Stimulated activated CD4-positive, alpha-beta T cell treated with anti-CD3 and anti-CD28 coated beads, Interleukin-1b, Interleukin-23, amount 100 ng/mL, for 4 hours (primary cell): ENCODE results near the gene PIAS4.
"Not testable (repeated sequence)": the region's sequence is repeated elsewhere in the genome, so short reads cannot be mapped to it uniquely, and the experiment has no call there.

Source experiments
- DNase-seq, 2 donors: peaks; one replicate each; pipeline ENCODE4 v3.0.0-alpha.2; 2020; ENCODE audit warnings: low read depth in 2 of 2

Gene PIAS4, protein sequence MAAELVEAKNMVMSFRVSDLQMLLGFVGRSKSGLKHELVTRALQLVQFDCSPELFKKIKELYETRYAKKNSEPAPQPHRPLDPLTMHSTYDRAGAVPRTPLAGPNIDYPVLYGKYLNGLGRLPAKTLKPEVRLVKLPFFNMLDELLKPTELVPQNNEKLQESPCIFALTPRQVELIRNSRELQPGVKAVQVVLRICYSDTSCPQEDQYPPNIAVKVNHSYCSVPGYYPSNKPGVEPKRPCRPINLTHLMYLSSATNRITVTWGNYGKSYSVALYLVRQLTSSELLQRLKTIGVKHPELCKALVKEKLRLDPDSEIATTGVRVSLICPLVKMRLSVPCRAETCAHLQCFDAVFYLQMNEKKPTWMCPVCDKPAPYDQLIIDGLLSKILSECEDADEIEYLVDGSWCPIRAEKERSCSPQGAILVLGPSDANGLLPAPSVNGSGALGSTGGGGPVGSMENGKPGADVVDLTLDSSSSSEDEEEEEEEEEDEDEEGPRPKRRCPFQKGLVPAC

DNA sequence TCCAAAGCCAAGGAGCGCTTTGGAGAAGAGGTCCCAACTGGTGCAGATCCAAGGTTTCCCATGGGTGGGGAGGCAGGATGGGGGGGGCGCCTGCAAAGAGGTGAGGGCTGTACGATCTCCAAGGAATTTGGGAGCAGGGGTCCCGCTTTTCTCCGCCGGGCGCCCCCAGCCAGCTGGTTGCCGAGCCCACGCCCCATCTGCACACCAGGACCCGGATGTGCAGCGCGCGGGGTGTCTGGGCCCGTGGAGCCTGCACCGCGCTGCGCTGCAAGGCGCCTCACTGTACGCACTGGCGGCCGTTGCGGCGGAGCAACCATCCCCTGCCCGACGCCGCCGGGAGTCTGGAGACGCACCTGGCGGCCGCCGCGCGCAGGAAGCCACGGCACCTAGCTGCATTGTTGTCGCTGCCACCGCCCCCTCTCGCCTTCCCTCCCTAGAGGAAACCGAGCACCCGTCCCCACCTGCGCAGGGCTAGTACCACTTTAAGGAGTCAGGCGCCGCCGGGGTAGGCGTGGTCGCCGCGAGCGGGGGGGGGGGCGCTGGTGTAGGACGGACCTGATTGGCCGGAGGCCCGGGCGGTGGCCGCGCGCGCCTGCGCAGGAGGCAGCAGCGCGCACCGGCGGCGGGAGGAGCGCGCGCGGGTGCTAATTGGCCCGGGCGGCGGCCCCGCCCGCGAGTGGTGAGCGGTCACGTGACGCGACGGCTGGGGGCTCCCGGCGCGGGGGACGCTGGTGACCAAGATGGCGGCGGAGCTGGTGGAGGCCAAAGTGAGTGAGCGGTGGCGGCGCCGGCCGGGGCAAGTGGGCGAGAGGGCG lies at the start of gene PIAS4:
Gene PIAS4, plus strand, starts transcription at position 716 of the 815 bp plus-strand sequence. Its CDS starts 25 bp downstream, at position 741.
- peak; percentile 92 to 96 for DNase-seq

DNA sequence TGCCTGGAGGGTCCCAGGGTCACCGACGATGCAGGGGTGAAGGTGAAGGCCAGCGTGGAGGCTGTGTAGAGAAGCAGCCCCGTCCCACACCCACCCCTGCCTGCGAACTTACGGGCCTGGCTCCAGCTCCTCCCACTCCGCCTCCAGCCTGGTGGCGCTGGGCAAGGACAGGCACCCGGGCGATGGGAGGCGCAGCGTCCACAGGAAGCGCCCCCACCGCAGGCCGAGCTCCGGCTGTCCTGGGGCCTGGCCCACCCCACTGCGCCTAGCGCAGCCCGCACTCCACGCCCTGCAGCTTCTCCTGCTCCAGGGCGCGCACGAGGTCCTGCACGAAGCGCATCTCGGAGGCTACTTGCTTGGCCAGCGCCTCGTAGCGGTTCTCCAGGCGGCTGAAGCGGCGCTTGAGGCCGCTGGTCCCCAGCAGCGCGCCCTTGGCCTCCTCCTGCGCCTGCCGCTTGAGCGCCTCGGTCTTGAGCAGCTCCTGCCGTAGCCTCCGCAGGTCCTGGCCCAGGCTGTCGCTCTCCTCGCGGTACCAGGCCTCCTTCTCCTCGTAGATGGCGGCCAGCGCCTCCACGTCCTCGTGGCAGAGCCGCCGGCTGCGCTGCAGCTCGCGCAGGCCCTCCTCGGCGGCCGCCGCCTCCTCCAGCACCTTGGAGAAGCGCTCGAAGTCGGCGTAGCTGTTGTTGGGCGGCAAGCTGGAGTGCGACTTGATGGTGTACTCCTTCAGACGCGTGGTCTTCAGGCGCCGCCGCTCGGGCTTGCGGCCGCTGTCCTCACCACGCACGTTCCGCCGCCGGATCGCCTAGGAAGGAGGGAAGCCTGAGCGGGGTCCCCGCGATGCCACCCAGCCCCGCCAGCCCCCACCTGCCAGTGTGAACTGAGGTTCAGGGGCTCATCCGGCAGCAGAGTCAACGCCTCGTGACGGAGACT lies 48.4 kb upstream of the PIAS4 start:
- DNase-seq, result no peak

DNA sequence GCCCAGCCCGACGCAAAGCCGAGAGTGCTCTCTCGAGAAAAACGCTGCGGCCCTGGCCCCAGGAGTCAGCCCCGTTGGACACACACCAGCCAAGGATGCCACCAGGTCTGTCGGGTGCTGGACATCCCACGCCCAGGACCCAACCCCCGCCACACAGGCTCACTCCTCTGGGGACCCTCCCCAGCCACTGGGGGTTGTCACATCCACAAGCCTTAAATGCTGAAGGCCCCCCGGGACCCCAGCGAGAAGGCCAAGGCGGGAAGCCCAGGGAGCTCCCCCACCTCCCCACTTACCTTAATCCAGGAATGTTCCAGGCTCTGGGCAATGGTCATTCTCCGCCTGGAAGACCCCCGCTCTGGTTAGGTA lies 47.8 kb upstream of the PIAS4 start:
- no peak for DNase-seq

DNA sequence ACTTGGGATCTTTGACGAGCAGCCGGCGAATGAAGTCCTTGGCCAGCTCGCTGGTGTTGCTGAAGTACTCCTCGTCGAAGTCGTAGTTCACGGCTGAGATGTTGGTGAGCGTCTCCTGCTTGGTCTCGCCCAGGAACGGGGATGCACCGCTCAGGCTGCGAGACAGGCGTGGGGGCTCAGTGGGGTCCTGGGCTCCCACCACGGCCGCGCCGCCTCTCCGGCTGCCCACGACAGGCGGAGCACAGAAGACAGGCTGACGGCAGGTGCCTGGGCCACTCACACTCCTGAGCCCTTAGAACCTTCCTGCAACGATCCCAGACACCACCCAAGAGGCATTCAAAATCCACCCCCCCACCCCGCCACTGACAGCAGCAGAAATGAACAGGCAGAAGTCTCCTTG lies 46.5 kb upstream of the PIAS4 start:
- DNase-seq, result no peak

DNA sequence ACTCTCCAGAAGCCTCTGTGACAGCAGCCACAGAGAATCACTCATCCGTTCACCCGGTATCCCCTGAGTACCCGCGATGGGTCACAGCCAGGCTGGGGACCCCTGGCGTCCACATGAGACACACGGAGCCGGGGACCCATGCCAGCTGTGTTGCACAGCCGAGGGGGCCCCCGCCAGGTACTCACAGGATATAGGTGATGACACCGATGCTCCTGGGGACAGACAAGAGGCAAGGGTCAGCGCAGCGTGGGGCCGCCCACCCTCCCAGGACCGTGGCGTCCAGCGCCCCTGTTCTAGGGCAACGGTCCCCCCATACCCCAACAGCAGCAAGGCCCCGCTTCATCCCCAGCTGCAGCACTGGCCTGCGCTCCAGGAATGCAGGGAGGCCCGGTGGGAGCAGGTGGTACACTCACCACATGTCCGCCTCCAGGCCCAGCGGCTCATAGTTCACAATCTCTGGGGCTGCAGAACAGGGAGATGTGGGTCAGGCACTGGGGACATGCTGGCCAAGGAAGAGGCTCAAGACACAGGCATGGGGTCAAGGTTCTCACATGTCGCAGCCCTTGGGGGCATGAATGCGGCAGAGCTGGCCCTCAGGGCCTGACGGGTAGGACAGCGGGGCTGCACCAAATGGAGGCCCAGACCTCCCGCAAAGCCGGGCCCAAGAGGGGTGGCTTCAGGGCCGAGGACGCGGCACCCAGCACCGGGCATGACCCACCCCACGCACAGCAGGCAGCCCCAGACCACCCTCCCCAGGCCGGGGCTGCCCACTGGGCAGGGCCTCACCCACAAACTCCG lies 43.9 kb upstream of the PIAS4 start:
- no peak for DNase-seq

DNA sequence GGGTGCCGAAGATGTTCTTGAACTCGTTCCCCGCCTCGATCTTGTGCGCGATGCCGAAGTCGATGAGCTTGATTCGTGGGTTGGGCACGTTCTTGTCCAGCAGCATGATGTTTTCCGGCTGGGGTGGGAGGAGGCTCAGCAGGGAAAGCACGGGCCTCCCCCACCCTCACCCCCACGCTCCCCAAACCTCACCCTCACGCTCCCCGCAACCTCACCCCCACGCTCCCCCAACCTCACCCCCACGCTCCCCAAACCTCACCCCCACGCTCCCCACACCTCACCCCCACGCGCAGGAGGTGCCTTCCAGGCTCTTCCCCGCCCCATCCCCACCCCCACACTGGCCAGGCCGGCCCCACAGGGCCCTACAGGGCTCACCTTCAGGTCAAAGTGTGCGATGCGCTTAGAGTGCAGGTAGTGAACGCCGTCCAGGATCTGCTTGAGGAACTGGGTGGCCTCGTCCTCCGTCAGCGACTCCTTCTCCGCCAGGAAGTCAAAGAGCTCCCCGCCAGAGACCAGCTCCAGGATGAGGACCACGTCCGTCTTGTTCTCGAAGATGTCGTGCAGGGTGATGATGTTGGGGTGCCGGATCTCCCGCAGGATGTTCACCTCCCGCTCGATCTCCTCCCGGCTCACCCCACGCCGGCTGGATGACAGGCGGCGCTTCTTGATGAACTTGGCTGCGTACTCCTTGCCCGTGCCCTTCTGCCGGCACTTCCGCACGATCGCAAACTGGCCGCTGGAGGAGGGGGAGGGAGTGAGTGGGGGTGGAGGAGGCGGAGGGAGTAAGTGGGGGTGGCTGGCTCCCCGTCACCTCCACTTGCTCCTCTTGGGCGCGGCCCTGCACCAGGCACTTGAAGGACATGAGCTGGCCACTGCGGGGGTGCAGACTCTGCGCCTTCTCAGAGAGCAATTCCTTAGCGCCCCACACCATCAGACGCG lies 43.0 kb upstream of the PIAS4 start:
- no peak for DNase-seq

DNA sequence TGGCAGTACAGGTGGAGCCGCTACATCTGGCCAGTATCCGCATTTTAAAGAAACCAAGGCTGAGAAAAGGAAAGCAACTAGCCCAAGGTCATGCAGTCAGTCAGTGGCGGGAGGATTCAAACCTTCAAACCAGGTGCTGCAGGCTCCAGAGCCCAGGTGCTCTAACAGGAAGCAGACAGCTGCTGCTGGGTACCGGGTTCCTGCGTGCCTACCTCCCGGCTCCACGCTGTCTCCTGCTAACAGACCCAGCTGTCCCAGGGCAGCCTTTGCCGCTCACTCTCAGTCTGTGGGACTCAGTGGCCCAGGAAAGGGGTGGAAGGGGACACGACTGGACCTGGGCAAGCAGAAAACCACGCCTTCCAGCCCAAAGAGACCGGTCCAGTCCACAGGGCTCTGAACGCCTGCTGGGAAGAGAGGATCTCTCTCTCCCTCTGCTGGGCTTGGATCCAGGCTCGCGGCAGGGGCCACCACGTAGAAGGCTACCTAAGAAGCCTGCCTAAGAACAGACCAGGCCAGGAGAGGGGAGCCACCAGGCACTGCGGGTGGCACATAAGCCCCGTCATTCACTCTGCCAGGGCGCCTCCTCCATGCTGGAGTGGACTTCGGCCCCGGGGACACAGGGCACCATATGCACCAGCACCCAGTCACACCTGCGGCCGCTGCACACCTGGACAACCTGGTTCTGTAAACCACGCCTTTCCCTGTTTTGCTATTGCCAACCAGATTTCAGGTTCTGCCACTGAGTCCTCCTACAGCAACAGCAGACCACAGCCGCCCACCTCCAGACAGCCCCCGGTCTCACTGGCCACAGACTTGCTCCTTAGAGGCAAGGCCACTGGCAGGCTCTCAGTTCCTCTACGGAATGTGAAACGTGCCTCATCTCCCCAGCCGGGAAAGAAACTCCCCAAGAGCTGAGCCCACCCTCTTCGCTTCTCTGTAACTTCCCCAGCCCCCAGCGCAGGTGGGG lies 41.2 kb upstream of the PIAS4 start:
- no peak for DNase-seq

DNA sequence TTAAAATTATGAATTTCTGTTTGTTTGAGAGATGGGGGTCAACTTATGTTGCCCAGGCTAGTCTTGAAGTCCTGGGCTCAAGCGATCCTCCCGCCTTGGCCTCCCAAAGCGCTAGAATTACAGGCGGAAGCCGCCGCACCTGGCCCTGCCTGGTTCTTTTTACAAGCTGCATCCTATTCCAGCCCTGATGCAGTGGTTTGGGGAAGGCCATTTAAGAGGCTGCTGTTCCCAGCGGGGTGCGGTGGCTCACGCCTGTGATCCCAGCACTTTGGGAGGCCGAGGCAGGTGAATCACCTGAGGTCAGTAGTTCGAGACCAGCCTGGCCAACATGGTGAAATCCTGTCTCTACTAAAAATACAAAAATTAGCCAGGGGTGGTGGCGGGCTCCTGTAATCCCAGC lies 39.6 kb upstream of the PIAS4 start:
- DNase-seq, result not testable (repeated sequence)

DNA sequence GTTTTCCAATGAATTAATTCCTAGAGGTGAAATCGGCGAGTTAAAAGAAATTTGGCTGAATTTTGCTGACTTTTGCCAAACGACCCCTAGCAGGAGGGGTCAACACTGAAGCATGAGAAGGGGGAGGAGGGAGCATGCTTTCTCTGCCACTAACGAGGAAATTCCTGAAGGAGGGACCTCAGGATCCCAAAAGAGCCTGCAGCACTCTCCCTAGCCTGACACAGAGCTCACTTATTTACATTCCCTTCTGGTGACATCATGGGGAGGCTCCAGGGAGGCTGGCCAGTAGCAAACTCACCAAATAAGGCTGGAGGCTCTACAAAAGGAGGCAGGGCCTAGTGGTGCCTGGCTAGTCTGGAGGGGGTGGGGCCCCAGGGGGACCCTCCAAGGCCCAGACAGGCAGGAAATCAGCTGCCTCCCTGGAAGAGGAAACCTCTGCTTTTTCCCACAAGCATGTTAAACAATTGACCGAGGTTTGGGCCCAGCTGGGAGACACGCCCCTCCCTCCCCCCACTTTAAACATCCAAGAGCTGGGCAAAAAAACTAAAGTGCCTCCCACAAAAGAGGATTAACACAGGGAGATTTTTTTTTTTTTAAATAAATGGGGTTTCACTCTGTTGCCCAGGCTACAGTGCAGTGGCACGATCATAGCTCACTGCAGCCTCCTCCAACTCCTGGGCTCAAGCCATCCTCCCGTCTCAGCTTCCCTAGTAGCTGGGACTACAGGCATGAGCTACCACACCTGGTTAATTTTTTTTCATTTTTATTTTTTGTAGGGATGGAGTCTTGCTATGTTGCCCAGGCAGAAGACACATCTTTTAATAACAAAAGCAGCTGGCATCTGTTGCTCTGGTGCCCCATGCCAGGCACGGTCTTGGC lies 38.7 kb upstream of the PIAS4 start:
- no peak for DNase-seq

DNA sequence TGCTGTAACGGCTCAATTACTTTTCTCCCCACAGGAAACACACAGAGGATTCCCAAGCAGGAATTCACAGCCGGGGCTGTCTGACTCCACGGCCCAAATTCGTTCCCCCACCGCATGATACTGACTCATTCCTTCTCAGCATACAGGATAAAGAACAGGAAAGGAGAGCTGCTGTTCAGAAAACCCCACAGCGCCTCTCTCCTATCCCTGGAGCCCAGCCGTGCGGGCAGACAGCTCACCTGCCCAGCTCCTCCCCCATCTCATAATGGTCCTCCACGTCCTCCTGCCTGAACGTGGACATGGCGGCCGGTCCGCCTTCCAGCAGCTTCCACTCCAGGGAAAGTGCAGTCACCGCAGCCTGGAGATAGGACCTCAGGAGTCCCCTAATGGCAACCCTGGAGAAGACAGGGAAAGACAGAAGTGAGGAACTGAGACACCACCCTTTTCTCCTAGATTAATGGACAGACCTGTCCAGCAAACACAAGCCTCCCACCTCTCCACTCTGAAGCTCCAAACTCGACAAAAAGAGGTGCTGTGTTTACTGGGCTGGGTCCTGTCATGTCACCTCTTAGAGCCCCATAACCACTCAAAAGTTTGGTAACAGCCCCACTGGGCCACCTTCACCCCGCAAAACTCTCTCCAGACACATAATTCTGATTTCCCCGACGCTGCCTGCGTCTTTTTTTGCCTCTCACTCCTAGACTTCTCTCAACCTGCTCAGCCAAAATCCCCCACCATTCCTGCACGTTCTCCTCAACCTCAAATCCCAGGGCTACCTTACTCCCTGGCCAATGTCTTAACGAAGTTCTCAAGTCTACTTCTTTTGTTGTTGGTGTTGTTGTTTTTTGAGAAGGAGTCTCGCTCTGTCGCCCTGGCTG lies 37.9 kb upstream of the PIAS4 start:
- no peak for DNase-seq

DNA sequence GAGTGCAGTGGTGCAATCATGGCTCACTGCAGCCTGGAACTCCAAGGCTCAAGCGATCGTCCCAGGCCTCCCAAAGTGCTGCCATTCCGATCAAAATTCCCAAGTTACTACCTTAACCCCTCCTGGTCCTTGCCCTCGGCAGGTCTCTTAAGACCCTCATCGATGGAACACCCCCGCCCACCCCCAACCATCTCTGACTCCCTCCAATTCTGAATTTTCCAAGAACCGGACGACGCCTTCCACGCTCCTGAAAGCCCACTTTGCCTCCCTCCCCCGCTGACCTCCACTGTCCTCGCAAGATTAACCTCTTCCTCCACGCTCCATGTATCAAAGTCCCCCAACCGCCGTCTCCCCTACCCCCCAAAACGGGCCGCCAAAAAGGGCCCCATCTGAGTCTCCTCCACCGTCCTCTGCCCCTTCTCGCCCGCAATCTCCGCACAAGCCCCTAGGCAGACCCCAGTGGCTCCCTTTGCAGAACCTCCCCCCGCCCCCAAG lies 37.2 kb upstream of the PIAS4 start:
- DNase-seq, result no peak

DNA sequence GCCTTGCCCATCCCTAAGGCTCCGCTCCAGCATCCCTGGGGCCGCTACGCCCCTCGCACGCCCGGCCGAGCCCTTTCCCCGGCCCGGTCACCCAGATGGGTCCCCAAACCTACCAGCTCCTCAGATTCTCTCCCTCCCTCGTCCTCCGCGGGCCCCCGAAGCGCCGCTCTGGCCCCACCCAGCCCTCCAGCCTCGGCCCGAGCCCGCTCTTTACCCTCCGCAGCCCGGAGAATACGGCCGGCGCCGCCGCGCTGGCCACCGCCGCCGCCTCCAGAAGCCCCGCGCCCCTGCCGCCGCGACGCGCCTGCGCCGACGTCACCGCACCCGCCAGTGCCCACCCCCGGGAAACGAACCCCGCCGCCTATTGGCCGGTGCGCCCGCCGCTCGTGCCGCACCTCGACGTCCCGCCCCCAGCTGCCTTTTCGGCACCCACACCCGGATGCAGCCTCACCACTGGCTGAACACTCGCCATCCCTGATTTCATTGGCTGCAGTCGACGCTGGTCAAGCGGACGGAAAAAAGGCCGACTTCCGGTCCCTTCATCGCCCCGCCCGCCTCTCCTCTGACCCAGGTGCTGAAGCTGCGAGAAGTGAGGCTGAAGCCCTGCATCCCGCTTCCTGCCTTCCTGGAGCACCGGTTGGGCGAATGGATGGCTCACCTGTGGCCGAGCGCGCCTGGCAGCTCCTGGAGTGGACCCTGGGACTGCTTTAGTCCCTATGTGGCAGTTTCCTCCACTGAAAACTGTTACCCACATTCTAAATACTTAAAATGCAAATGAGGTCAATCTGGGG lies 36.5 kb upstream of the PIAS4 start, which contains the start of gene DAPK3:
Gene DAPK3, minus strand, starts transcription at position 292 of the 791 bp plus-strand sequence. CDS start 1,364 bp downstream, outside the sequence.
- peak; percentile 89 to 93 for DNase-seq

DNA sequence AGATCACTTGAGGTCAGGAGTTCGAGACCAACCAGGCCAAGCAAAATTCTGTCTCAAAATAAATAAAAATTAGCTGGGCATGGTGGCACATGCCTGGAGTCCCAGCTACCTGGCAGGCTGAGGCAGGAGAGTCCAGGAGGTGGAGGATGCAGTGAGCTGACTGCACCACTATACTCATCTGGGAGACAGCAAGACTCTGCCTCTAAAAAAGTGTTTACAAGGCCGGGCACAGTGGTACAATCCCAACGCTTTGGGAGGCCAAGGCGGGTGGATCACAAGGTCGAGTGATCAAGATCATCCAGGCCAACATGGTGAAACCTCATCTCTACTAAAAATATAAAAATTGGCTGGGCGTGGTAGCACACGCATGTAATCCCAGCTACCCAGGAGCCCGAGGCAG lies 32.4 kb upstream of the PIAS4 start:
- no peak for DNase-seq

DNA sequence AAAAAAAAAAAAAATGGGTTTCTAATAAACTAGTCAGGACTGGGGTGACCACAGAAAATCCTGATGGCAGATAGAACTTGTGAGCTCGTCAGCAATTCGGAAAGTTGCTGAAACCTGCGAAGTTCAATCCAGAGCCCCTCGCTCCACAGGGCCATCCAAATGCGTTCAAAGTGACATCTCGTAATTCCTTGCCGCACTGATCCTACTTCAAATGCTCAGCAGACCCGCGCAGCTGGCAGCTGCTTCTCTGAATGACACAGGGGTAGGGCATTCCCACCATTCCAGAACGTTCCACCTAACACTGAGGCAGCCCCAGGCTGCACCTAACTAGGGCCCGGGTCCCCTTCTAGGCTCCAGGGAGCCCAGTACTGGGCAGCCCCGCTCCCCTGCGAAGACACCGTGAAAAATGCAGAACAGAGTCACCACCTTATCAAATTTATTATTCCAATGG lies 31.9 kb upstream of the PIAS4 start:
- no peak for DNase-seq

DNA sequence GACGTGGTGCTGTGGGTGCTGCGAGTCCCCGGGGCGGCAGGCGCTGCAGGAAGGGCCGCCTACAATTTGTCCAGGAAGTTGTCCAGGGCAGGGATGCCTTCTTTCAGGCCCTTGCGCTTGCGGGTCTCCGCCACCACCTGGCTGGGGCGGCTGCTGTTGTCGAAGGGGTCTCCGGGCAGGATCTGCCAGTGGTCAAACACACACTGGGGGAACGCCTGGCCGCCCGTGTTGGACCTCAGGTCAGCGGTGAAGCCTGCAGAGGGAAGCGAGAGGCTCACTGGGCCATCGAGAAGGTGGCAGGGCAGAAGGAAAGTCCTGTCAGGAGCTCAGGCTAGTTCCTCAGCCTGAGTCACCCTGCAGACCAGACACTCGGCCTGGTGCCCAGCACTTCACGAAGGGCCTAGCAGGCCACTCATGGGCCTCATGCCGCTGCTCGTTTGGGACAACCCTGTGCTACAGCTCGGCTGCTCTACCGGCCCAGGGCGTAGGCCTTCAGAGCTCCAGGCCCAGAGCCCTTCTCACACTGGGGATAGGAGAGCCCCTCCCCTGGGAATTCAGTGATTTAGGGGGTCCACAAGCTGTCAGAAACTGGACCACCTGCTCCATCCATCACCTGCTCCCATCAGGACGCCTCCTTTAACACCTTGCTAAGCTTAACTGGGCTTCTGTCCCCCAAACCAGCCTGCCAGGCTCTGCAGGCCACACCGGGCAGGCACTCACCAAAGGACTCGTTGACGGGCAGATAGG lies 30.9 kb upstream of the PIAS4 start:
- no peak for DNase-seq
